ENCODE data around the gene FAM227B.

The FAM227B gene

GRCh38 chr15:49303003-49303402, 317.6 kb downstream of the FAM227B start:
- DNase-seq (ENCODE audit: extremely low read depth in 1 of 2, low read depth in 1 of 2), result no peak

- no peak for DNase-seq (ENCODE audit: extremely low read depth in 1 of 2, low read depth in 1 of 2)
These were observed 319.1 kb downstream of the FAM227B start for GRCh38 chr15:49301562-49301961.

- no peak for DNase-seq (ENCODE audit: extremely low read depth in 1 of 2, low read depth in 1 of 2)
These were observed 319.8 kb downstream of the FAM227B start for GRCh38 chr15:49300856-49301255.

GRCh38 chr15:49297584-49297983, 323.0 kb downstream of the FAM227B start:
- DNase-seq (ENCODE audit: extremely low read depth in 1 of 2, low read depth in 1 of 2), result no peak

- no peak for DNase-seq (ENCODE audit: extremely low read depth in 1 of 2, low read depth in 1 of 2)
These were observed 324.4 kb downstream of the FAM227B start for GRCh38 chr15:49296258-49296657.

GRCh38 chr15:49293941-49294340, 326.7 kb downstream of the FAM227B start:
- no peak for DNase-seq (ENCODE audit: extremely low read depth in 1 of 2, low read depth in 1 of 2)

- DNase-seq (ENCODE audit: extremely low read depth in 1 of 2, low read depth in 1 of 2), result no peak
These were observed 330.4 kb downstream of the FAM227B start for GRCh38 chr15:49290191-49290590.

- no peak for DNase-seq (ENCODE audit: extremely low read depth in 1 of 2, low read depth in 1 of 2)
These were observed 332.2 kb downstream of the FAM227B start for GRCh38 chr15:49288391-49288790.

- no peak for DNase-seq (ENCODE audit: extremely low read depth in 1 of 2, low read depth in 1 of 2)
These were observed 333.1 kb downstream of the FAM227B start for GRCh38 chr15:49287481-49287880.

GRCh38 chr15:49286649-49287404, 333.8 kb downstream of the FAM227B start:
- DNase-seq (ENCODE audit: extremely low read depth in 1 of 2, low read depth in 1 of 2), result no peak

GRCh38 chr15:49282366-49282765, 338.3 kb downstream of the FAM227B start:
- DNase-seq (ENCODE audit: extremely low read depth in 1 of 2, low read depth in 1 of 2), result no peak

GRCh38 chr15:49279521-49280456, 340.8 kb downstream of the FAM227B start:
- DNase-seq (ENCODE audit: extremely low read depth in 1 of 2, low read depth in 1 of 2), result no peak

- no peak for DNase-seq (ENCODE audit: extremely low read depth in 1 of 2, low read depth in 1 of 2)
These were observed 341.9 kb downstream of the FAM227B start for GRCh38 chr15:49278751-49279150.

Data from stimulated activated CD8-positive, alpha-beta memory T cell treated with anti-CD3 and anti-CD28 coated beads, Interleukin-7, amount 100 ng/mL, for 48 hours (primary cell).